IPS-NIHi7 (cell line): ENCODE measurements around the gene TFPI.
A peak's percentile ranks its signal among the peaks of the same experiment; 100 is the strongest.

Experiments
- DNase-seq: peaks from one replicate; pipeline ENCODE4 v3.0.0; 2012; ENCODE audit warnings: mixed read lengths; ENCODE audit errors: extremely low spot score

Gene TFPI

DNA sequence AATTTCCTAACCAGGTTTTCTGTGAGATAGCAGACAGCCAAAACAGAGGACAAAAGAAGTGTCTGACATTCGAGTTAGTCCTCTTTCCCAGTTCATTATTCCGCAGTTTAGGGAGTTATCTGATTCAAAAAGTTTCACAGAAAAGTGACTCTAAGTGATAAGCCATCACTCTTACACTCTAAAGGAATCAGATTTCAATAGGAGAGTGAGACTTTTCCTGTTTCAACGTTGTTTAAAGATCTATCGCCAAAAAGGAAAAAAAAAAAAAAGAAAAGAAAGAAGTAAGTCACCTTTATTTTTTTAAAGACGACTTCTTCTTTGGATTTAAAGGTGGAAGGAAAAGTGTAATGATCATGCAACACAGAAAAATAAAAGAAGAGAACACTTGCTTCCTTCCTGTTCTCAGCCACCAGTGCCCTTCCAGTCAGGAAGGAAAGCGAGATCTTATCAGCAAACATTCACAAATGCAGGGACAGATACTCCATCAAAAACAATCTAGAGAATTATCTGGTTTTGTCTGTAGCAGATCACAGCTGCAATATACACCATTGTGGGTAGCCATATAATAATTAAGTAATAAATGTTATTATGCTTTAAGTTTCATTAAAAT is 49.8 kb downstream of the TFPI start:
- no peak for DNase-seq

DNA sequence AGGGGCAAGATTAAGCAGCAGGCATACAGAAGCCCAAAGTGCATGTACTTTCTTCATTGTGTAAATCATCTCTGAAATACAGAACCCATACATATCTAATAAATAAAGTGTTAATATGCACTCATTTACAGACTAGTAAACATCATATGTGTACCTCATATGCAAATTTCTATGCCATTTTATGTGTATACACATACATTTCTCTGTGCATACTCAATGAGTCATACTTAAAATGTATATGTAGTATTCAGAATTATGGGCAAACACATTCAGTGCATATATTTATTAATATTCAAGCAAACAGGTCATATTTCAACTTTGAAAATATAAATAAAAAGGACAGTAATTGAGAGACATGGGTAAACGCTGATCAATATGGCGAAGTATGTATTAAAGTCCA is 50.5 kb downstream of the TFPI start:
- DNase-seq: no peak

DNA sequence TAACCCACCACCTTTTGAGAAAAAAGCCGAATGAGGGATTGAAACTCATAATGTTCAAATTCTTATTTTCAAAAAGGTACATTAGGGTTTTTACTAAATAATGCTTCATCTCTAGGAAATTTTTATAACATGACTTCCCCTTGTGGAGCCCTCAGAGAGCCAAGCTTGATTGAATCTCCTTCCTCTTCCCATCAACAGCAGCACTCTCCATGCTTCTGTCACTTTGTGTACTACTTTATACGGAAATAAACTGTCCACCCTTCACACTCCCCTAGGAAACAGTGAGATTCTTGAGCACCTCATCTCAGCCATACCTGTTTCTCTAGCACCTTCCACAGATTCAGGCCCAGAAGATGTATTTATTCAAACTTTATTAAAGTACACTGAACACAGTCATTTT is 51.8 kb downstream of the TFPI start:
- no peak for DNase-seq

DNA sequence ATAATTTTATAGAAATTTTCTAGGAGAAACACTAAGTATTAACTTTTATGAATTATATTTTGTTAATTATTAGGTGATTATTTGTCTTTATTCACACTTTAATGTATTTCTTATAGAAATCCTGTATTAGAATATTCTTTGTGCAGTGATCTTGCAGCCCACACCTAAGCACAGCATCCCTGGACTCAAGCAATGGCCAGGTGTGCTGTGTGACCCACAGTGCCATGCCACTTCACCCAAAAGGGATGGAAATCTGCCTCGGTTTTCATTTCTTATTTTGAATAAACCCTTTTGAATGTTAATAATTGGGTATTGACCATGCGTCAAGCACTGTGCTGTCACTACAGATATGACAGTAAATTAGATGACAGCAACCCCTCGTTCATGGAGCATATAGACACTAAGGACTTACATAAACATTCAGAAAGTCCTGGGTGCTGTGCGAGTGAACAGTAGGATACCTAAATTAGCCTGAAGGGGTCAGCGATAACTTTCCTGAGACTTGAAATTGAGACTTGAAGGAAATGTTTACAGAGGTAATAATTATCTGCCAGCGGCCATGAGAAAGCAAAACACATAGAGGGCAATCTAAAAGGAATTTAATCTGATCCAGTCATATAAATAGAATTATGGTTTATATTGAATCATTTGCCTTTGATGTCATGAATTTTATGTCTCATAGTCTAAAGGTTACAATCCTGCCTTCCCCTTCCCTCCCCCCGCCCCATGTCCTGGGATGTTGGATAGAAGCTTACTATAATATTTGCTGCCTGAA is 53.5 kb downstream of the TFPI start:
- DNase-seq: peak; percentile 29

DNA sequence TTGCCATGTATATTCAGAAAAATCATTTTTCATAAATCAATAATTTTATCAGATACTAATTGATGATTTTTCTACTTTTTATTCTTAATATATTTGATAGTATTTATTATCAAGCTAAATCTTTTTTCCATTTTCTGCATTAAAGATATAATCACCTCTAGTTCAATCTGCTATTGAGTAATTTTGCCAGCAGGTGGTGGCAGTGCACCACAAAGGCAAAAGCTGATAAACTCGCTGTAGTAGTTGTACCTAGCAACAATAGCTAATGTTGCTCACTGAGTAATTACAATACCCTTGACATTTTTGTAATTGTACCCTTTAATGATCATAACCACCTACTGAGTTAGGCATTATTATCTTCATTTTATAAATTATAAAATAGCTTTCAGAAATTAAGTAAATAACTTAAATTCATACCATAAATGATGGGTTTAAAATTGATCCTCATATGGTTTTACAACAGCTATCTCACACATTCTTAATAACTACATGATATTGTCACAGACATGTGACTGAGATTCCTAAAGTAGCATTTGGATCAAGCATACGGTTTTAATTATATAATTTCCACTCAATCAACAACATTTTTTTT is 54.2 kb downstream of the TFPI start:
- DNase-seq: peak; percentile 30

DNA sequence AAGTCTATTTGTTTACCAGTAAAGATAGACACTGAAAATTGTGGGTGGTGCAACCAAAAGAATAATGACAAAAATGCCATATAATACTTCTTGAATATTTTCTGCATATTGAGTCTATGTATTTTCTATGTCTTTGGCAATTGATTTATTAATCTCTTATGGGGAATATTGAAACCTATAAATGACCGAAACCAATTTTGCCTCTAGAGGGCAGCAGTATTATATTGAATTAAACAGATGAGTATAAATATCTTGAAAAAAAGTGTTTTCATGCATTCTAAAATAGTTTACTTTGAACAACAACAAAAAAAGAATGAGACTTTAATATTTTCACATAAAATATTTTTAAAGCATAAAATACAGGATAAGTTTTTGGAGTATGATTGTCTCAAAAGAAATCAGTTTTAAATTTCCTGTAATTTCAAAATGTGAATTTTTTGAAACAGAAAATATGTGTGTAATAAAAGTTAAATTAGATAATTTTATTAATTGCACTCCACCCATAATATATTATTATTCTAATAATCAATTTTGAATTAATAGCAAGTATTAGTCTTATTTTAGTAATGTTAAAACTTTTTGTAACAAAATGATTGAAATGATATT is 56.3 kb downstream of the TFPI start:
- DNase-seq: no peak

DNA sequence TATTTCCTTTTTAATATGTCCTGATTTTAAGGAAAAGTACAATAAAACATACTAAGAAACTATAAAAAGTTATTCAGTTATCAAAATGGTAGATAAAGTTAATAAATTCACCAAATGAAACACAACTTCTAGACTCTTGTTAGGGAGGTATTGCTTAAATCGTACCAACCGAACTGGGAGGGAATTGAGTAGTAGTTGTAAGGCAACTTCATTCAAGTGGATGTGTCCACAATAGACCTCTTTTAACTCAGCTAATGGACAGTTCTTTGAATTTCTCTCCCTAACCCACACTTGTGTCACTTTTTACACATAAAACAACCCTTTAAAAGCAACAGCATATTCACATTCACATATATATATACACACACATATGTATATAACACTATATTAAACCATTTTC is 57.1 kb downstream of the TFPI start:
- DNase-seq: no peak

DNA sequence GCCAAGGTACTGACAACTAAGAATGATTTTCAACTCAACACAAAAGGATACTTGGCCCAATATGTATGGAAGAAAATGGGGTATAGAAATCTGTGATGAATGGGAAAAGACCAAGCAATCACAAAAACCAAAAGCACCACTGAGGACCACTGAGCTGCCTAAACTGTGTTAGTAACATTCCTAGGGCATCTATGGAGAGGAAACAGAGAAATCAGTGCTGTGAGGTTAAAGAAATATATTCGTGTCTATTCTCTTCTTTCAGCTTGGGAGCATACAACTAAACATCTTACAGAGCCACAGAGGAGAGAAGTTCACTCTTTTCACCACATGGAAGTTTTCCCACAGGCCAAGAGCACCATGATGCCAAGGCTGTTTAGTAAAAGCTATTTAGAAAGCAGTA is 58.9 kb downstream of the TFPI start:
- no peak for DNase-seq

DNA sequence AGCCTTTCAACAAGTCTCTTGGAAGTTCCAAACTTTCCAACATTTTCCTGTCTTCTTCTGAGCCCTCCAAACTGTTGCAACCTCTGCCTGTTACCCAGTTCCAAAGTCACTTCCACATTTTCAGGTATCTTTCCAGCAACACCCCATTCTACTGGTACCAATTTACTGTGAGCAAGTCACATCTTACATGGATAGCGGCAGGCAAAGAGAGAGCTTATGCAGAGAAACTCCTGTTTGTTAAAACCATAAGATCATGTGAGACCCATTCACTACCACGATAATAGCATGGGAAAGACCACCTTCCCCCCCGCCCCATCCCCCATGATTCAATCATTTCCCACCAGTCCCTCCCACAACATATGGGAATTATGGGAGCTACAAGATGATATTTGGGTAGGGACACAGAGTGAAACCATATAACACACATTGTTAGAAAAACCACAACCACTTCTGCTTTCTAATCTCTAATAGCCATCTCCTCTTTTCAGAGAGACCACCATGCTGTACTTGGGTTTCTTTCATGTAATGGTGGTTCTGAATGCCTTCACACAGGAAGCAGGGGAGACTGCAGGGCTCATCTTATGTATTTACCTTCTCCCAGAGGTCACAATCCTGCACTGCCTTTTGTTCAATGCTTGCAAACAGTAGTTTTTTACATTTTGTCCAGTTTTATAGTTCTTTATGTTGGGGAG is 60.2 kb downstream of the TFPI start:
- DNase-seq: no peak

DNA sequence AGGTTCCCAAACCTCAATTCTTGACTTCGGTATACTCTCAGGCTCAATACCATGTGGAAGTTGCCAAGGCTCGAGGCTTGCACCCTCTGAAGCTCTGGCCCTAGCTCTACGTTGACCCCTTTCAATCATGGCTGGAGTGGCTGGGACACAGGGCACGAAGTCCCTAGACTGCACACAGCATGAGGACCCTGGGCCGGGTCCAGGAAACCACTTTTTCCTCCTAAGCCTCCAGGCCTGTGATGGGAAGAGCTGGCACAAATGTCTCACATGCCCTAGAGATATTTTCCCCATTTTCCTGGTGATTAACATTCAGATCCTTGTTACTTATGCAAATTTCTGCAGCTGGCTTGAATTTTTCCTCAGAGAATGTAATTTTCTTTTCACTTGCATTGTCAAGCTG is 61.1 kb downstream of the TFPI start:
- no peak for DNase-seq

DNA sequence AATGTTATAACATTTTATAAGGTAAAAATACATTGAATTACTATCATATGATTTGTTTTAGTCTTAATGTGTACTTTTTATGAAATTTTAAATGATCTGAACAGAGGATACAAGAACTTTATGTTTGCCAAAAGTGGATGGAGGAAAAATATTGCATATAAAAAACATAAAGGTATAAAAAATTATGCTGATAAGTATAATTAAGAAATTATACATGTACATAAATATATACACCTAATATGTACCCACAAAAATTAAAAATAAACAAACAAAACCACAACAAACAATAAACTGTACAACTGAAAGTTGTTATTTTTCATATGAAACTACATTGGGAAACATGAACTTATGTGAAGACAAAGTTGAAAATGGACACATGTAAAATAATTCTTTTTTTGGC is 68.0 kb downstream of the TFPI start:
- DNase-seq: no peak

DNA sequence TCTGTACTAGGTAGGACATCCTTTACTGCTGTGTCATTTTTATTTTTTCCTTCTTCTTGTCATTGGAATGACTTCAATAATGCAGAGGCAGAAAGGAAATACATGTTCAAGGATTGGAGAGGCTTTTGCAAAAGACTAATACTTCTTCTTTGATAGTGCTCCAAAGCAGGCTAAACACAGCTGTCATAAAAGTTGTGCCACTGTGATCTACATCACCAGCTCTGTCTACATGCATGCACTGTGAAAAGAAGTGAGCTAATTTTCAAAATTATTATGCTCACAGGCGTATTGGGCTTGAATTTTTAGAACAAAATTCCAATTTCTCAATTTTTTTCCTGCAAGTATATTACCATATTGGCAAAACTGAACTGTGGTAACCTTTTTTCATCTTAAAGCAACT is 68.7 kb downstream of the TFPI start:
- DNase-seq: no peak

DNA sequence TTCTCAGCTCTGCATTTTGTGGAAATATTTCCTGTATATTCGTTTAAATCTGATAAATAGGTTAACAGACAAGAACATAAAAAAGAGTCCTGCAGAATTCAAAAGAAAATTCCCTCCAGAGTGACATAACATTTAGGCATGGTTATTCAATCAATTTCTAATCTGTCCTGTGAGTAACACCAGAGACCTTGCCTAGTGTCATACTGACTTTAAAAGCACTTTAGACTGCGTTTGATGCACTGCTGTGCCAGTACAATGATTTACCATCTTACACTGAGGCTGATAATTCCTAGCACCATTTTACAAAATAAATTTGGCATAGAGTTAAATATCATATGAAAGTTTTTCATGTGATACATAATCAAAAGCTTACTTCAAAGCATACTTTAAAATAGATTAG is 70.7 kb downstream of the TFPI start:
- DNase-seq: no peak

DNA sequence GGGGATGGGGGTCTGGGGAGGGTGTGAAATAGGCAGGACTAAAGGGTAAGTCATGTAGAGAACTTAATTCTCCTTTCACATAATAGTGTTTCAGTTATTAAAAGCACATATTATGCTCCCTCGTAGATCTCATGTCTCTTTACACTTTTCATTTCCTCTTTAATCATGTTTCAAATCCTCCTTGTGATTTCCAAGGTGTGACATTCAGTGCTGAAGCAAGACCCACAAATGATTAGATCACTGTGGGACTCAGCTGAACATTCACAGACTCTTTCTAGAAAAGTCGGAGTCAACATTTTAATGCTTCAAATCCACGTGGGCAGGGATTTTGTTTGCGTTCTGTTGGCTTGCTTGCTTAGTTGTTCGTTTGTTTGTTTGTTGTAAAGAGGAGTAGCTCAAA is 71.4 kb downstream of the TFPI start:
- DNase-seq: no peak

DNA sequence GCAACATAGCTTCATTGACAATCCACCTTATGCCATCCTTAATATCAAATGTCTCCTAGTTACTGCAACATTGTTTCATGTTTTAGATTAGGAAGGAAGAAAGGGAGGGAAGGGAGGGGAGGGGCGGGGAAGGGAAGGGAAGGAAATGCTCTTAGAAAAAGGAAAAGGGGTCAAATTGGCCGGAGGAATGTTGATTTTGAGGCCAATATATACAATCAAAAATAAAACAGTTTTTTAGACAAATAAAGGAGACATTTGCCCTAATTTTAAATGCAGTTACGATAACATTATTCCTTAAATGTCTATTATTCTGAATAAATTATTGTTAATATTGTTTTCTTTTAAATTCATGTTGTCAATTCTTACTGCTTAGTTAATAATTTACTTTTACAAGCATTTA is 72.7 kb downstream of the TFPI start:
- no peak for DNase-seq

DNA sequence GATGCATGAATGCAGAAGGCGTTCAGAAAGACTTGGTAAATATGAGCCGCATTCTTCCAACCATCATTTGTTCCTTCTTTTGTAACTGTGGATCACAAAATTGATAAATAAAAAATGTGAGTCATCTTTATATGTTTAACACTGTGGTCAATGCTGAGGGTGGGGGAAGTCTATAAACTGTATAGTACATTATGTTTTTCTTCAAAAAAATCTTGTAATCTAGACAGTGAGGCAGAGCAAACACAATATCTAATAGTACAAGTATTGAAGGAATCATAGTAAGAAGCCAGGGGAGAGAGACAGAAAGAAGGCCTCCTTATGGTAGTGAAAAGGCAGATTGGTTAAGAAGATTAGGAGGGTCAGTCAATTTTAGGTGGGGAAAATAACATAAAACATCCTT is 75.5 kb downstream of the TFPI start:
- DNase-seq: no peak

DNA sequence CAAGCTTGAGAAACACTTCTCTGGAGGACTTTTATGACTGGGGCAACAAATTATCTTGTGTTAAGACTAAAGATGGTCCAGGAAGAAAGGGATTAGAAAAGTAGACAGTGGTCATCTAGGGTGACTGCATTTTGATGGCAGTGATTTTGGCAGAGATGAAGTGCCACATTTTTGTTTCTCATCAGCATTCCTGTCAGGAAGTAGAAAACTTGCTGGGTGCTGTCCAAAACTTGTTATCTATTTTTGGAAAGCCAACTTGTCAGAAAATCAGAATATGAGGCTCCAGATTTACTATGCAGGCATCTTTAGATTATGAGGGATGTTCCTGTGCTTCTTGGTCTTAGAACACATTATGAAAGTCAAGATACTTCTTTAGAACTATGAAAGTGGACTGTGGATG is 77.2 kb downstream of the TFPI start:
- DNase-seq: no peak

DNA sequence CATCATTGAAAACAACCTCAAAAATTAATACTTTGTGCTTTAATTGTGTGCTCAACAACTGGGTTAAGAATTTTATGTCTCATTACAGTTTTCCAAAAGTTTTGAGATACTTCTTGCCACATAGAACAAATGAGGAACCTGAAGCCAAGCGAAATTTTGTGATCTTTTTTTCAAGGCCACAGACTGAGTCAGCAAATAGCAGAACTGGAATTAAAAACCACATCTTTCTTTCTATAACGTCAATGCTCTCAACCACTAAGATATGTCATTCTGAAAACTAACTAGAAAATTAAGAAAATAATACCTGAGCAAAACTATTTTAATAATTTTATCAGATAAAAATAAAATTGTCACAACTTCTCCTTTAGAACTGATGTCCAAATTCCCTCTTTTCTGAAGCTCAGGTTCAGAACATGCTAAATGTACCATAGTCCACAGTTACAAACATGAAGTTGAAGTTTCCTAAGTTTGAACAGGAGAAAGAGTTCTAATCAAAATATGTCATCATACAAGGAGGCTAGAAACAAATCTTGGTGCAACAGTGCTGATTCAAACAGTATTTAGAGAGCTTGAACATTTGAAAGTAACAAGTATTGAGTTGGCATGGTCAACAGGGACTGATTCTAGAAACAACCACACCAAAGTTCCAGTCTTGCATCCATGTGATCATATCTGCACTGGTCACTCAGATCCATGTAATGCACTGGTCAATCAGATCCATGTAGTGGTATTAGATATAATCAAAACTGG is 78.6 kb downstream of the TFPI start:
- DNase-seq: no peak

DNA sequence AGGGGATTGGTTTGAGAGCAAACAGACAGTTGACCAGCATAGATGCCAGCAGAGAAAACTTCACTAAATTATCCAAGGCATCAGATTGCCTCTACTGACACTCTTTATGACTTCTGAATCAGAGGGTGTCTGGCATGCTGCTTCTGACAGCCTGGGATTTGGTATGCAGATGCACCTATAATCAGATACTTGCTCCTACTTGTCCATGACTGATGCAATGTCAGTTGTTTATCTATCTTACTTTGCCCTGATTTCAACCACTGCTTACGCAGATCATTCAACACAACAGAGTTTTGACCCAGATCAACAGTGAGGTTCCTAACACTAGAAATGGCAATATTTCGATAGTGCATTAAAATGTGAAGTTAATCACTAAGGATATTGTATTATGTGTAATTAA is 83.5 kb downstream of the TFPI start:
- DNase-seq: no peak

DNA sequence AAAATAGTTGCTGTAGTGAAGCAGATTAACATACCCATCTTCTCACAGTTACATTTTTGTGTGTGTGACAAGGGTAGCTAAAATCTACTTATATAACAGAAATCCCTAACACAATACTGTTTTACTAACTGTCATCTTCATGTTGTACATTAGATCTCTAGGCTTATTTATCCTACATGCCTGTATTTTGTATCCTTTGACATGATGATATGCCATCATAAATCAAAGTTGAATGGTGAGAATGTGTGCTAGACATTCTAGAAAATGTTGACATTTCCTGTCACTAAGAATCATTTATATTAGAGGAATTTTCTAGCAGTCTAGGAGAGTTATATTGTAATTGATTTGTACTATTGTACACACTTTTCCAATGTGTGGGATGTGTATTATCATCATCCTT is 84.7 kb downstream of the TFPI start:
- no peak for DNase-seq

DNA sequence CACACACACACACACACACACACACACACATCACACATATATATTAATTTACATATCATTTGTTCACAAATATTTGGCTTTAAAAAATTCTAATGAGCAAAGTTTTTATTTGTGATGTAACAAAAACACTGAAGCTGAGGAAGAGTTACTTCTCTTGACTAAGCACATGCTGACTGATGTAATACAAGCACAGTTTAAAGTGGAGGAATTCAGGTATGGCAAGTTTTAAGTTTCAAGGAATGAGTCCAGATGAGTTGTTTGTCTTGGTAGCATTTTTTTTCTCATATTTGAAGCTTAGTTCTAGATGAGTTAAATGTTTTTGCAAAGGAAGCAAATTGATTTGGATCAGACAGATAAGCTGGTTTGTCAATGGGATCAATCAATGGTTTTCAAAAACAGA is 86.0 kb downstream of the TFPI start:
- DNase-seq: no peak
